Activated naive CD4-positive, alpha-beta T cell treated with anti-CD3 and anti-CD28 coated beads for 36 hours (primary cell): ENCODE results near the gene GAB2. TPM values are rescaled to one million over a fixed set of nuclear protein-coding genes. Genes with fewer than 3 reads are reported as not detected.

ENCODE experiments used
- CTCF ChIA-PET: fragments of 350-600 bp; sonication (Branson Sonifier 250); formaldehyde crosslinking; loops from one replicate; lab custom pipeline; 2021; ENCODE audit warnings: antibody characterized with exemption; lab: Charles Lee
- DNase-seq: peaks from one replicate; pipeline ENCODE4 v3.0.0-alpha.2; 2020
- H3K27ac Mint-ChIP-seq: one replicate; pipeline ENCODE4 v1.8.0; 2021; ENCODE audit warnings: mild to moderate bottlenecking, mixed read lengths
- H3K27me3 Mint-ChIP-seq: one replicate; pipeline ENCODE4 v1.8.0; 2021; ENCODE audit warnings: low read depth, mixed read lengths
- H3K36me3 Mint-ChIP-seq: one replicate; pipeline ENCODE4 v1.8.0; 2021; ENCODE audit warnings: low read depth, mixed read lengths
- H3K4me1 Mint-ChIP-seq: one replicate; pipeline ENCODE4 v1.8.0; 2021; ENCODE audit warnings: low read depth, mixed read lengths
- H3K4me3 Mint-ChIP-seq: one replicate; pipeline ENCODE4 v1.8.0; 2021; ENCODE audit warnings: mild to moderate bottlenecking, moderate library complexity, mixed read lengths
- H3K9me3 Mint-ChIP-seq: one replicate; pipeline ENCODE4 v1.8.0; 2021; ENCODE audit warnings: mixed read lengths
- intact Hi-C: fragments of 100-400 bp; cut with micrococcal nuclease; formaldehyde crosslinking; loops from one replicate; pipeline ENCODE4 v1.15.1; 2023
- total RNA-seq, 2 experiments: library from RNA; stranded (reverse); gene quantifications; one replicate each; pipeline ENCODE4 v1.2.3, GENCODE V29; 2021

Gene GAB2
- total RNA-seq, 2 experiments from 2014 or later: 1.6 to 2.7 TPM

- no peak for DNase-seq
- intact Hi-C loops: no loop called here
- peaks cover 5% of the 10 kb centered on the region for H3K27me3 Mint-ChIP-seq
- no peak overlapping the region for H3K4me3 Mint-ChIP-seq
- H3K36me3 Mint-ChIP-seq: no peaks in the 10 kb centered on the region
- H3K27ac Mint-ChIP-seq: no peak overlapping the region
- CTCF ChIA-PET: no interaction called here
- H3K9me3 Mint-ChIP-seq: no peaks in the 10 kb centered on the region
- peaks cover 2% of the 10 kb centered on the region for H3K4me1 Mint-ChIP-seq
Measured at GRCh38 chr11:78343303-78343702, 74.3 kb downstream of the GAB2 start.

DNA sequence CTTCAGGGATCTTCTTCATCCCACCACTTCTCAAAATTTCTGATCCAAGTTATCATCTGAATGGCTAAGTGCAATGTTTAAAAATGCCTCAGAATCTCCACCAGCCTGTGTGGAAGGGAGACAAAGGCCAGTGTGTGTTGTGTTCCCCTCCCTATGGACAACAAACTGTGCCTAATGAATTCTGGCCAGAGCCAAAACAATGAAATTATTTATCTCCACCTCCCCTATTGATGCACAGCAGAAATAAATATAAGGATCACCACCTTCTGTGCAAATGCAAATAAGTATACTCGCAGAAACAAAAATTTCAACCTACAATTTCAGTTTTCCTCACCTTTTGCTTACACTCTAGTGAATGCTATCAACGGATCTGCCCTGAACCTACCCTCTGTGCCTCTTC, 75.8 kb downstream of the GAB2 start:
- intact Hi-C loops: no loop called here
- no peaks in the 10 kb centered on the region for H3K9me3 Mint-ChIP-seq
- no peak overlapping the region for H3K4me3 Mint-ChIP-seq

GRCh38 chr11:78340530-78340929, 77.1 kb downstream of the GAB2 start:
- CTCF ChIA-PET: interaction anchor here (0.9 kb wide), 1 partner anchor 30 kb away, joined by 3 read pairs; no protein-coding TSS in a partner anchor
- no peaks in the 10 kb centered on the region for H3K36me3 Mint-ChIP-seq
- no peak overlapping the region for H3K4me3 Mint-ChIP-seq
- no peak overlapping the region for H3K27ac Mint-ChIP-seq
- H3K27me3 Mint-ChIP-seq: peaks cover 5% of the 10 kb centered on the region
- DNase-seq: no peak
- H3K4me1 Mint-ChIP-seq: peaks cover 2% of the 10 kb centered on the region
- no peaks in the 10 kb centered on the region for H3K9me3 Mint-ChIP-seq
- intact Hi-C loops: no loop called here

More for the DNA sequence above, 75.8 kb downstream of the GAB2 start:
- Mint-ChIP-seq H3K27ac (no peak overlapping the region), H3K36me3 (no peaks in the 10 kb centered on the region), H3K4me1 (peaks cover 2% of the 10 kb centered on the region), H3K27me3 (peaks cover 5% of the 10 kb centered on the region)
- CTCF ChIA-PET: no interaction called here
- no peak for DNase-seq

GRCh38 chr11:78339945-78340344, 77.7 kb downstream of the GAB2 start:
- CTCF ChIA-PET: interaction anchor here (0.9 kb wide), 1 partner anchor 29 kb away, joined by 3 read pairs; no protein-coding TSS in a partner anchor
- Mint-ChIP-seq H3K9me3 (no peaks in the 10 kb centered on the region), H3K27ac (no peak overlapping the region), H3K36me3 (no peaks in the 10 kb centered on the region), H3K4me1 (peaks cover 2% of the 10 kb centered on the region), H3K4me3 (no peak overlapping the region), H3K27me3 (peaks cover 2% of the 10 kb centered on the region)
- no peak for DNase-seq
- intact Hi-C loops: no loop called here

- H3K9me3 Mint-ChIP-seq: no peaks in the 10 kb centered on the region
- intact Hi-C loops: no loop called here
- H3K27ac Mint-ChIP-seq: no peak overlapping the region
- H3K4me3 Mint-ChIP-seq: no peak overlapping the region
- H3K36me3 Mint-ChIP-seq: no peaks in the 10 kb centered on the region
- CTCF ChIA-PET: interaction anchor here (0.9 kb wide), 1 partner anchor 29 kb away, joined by 3 read pairs; no protein-coding TSS in a partner anchor
- H3K4me1 Mint-ChIP-seq: peaks cover 2% of the 10 kb centered on the region
- no peak for DNase-seq
- H3K27me3 Mint-ChIP-seq: peaks cover 2% of the 10 kb centered on the region
Measured at GRCh38 chr11:78339483-78339882, 78.1 kb downstream of the GAB2 start.

DNA sequence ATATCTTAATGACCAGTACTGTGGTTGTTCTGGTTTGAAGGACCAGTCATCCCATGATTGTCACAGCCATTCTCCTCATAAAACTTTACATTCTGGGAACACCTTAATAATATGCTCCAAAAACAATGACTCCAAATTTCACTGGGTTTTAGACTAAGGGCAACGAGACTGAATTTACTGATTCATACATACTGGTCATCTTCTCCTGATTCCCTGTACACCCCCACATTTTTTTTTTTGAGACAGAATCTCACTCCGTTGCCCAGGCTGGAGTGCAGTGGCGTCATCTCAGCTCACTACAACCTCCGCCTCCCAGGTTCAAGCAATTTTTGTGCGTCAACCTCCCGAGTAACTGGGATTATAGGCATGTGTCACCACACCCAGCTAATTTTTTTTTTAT, 78.9 kb downstream of the GAB2 start:
- no peaks in the 10 kb centered on the region for H3K9me3 Mint-ChIP-seq
- peaks cover 2% of the 10 kb centered on the region for H3K4me1 Mint-ChIP-seq
- intact Hi-C loops: no loop called here
- H3K4me3 Mint-ChIP-seq: no peak overlapping the region
- no peak for DNase-seq
- H3K27me3 Mint-ChIP-seq: peaks cover 2% of the 10 kb centered on the region
- no peak overlapping the region for H3K27ac Mint-ChIP-seq
- no peaks in the 10 kb centered on the region for H3K36me3 Mint-ChIP-seq
- CTCF ChIA-PET: no interaction called here

- Mint-ChIP-seq H3K27me3 (peaks cover 2% of the 10 kb centered on the region), H3K4me1 (peaks cover 2% of the 10 kb centered on the region), H3K36me3 (no peaks in the 10 kb centered on the region), H3K27ac (no peak overlapping the region), H3K4me3 (no peak overlapping the region), H3K9me3 (no peaks in the 10 kb centered on the region)
- intact Hi-C loops: no loop called here
- CTCF ChIA-PET: no interaction called here
- DNase-seq: no peak
Measured at GRCh38 chr11:78338138-78338537, 79.5 kb downstream of the GAB2 start.

- H3K27ac Mint-ChIP-seq: no peak overlapping the region
- no peak for DNase-seq
- no peaks in the 10 kb centered on the region for H3K9me3 Mint-ChIP-seq
- intact Hi-C loops: no loop called here
- H3K4me3 Mint-ChIP-seq: no peak overlapping the region
- peaks cover 2% of the 10 kb centered on the region for H3K27me3 Mint-ChIP-seq
- CTCF ChIA-PET: interaction anchor here (0.6 kb wide), 1 partner anchor 33 kb away, joined by 3 read pairs; no protein-coding TSS in a partner anchor
- no peaks in the 10 kb centered on the region for H3K36me3 Mint-ChIP-seq
- H3K4me1 Mint-ChIP-seq: peaks cover 2% of the 10 kb centered on the region
Measured at GRCh38 chr11:78337554-78337924, 80.1 kb downstream of the GAB2 start.

DNA sequence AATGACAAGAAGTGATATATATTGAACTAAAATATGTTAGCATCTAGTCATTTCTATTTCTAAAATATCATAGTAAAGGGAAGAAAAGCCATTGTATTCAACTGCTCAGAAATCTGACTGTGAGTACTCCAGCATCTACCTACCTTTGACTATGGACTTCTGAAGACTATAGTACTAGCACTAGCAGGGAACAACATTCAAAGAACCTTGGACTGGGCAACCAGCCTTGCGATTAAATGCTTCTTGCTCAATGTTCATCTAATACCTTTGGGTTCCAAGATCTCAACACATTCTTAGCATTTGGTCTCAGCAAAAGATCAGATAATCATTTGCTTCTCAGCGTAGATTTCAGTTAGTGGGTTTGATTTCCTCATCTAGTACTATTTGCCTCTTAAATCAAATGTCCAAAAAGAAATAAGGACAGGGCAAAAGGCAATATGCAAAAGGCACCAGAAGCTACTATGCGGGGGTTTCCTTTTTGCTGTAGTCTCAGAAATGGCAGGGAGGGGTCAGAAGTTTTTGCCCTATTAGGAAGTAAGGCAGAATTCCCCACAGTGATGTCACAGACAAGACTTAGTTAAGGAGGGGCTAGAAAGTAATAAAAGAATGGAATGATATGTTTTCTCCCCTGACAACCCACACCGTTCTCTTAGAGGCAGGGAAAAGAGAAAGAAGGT, 80.6 kb downstream of the GAB2 start:
- no peak for DNase-seq
- H3K36me3 Mint-ChIP-seq: no peaks in the 10 kb centered on the region
- CTCF ChIA-PET: interaction anchor here (0.6 kb wide), 1 partner anchor 33 kb away, joined by 3 read pairs; no protein-coding TSS in a partner anchor
- peaks cover 2% of the 10 kb centered on the region for H3K27me3 Mint-ChIP-seq
- H3K9me3 Mint-ChIP-seq: no peaks in the 10 kb centered on the region
- no peak overlapping the region for H3K27ac Mint-ChIP-seq
- intact Hi-C loops: no loop called here
- H3K4me1 Mint-ChIP-seq: peaks cover 6% of the 10 kb centered on the region
- no peak overlapping the region for H3K4me3 Mint-ChIP-seq

DNA sequence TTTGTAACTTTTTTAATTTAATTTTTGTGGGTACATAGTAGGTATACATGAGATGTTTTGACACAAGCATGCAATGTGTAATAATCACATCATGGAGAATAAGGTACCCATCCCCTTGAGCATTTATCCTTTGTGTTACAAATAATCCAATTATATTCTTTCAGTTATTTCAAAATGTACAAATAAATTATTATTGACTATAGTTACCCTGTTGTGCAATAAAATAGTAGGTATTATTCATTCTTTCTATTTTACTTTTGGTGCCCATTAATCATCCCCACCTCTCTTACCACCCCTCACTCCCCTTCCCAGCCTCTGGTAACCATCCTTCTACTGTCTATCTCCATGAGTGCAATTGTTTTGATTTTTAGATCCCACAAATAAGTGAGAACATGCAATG, 83.5 kb downstream of the GAB2 start:
- Mint-ChIP-seq H3K4me3 (no peak overlapping the region), H3K27me3 (peaks cover 2% of the 10 kb centered on the region), H3K27ac (no peak overlapping the region), H3K9me3 (no peaks in the 10 kb centered on the region), H3K4me1 (peaks cover 6% of the 10 kb centered on the region), H3K36me3 (no peaks in the 10 kb centered on the region)
- no peak for DNase-seq
- CTCF ChIA-PET: no interaction called here
- intact Hi-C loops: no loop called here

GRCh38 chr11:78332872-78333271, 84.7 kb downstream of the GAB2 start:
- H3K9me3 Mint-ChIP-seq: no peaks in the 10 kb centered on the region
- peaks cover 6% of the 10 kb centered on the region for H3K4me1 Mint-ChIP-seq
- CTCF ChIA-PET: no interaction called here
- peaks cover 2% of the 10 kb centered on the region for H3K27me3 Mint-ChIP-seq
- DNase-seq: no peak
- H3K36me3 Mint-ChIP-seq: no peaks in the 10 kb centered on the region
- H3K27ac Mint-ChIP-seq: no peak overlapping the region
- intact Hi-C loops: no loop called here
- no peak overlapping the region for H3K4me3 Mint-ChIP-seq

- Mint-ChIP-seq H3K9me3 (no peaks in the 10 kb centered on the region), H3K4me1 (peaks cover 6% of the 10 kb centered on the region), H3K4me3 (no peak overlapping the region), H3K36me3 (no peaks in the 10 kb centered on the region), H3K27ac (no peak overlapping the region), H3K27me3 (peaks cover 2% of the 10 kb centered on the region)
- intact Hi-C loops: no loop called here
- CTCF ChIA-PET: interaction anchor here (0.7 to 0.8 kb wide), 2 partner anchors 44 to 192 kb away, joined by 3 to 4 read pairs; no protein-coding TSS in a partner anchor
- no peak for DNase-seq
Measured at GRCh38 chr11:78332174-78332866, 85.3 kb downstream of the GAB2 start.
